Vagina (tissue), 2 donors: Measurements from ENCODE around the gene IPMK. TPM values are rescaled to one million over a fixed set of nuclear protein-coding genes. Genes with fewer than 3 reads are reported as not detected.
"Not testable (repeated sequence)": the region's sequence is repeated elsewhere in the genome, so short reads cannot be mapped to it uniquely, and the experiment has no call there.

ENCODE experiments used
- DNase-seq, 2 donors: peaks; one replicate each; pipeline ENCODE4 v3.0.0-alpha.2; 2017; ENCODE audit errors: extremely low spot score in 2 of 2
- H3K27ac ChIP-seq: fragments of 200-600 bp; sonication (generic); one replicate; pipeline ENCODE4 v1.5.1; 2019
- H3K27me3 ChIP-seq: fragments of 200-600 bp; sonication (generic); one replicate; pipeline ENCODE4 v1.5.1; 2019
- H3K36me3 ChIP-seq, 2 donors: fragments of 200-600 bp; sonication (generic); one replicate each; pipeline ENCODE4 v1.5.1; 2017 to 2019
- H3K4me1 ChIP-seq: fragments of 200-600 bp; sonication (generic); one replicate; pipeline ENCODE4 v1.5.1; 2019
- H3K4me3 ChIP-seq, 2 donors: fragments of 200-600 bp; sonication (generic); 1 replicate in 1 of 2; 2 replicates in 1 of 2; pipeline ENCODE4 v1.5.1; 2016 to 2019
- H3K9me3 ChIP-seq: fragments of 200-600 bp; sonication (generic); one replicate; pipeline ENCODE4 v1.5.1; 2019
- POLR2A ChIP-seq, 2 donors: fragments of 450-650 bp; IDR thresholded peaks; one replicate each; pipeline ENCODE4 v1.6.1; 2017; ENCODE audit warnings: antibody characterized with exemption in 2 of 2, mild to moderate bottlenecking in 2 of 2, moderate library complexity in 2 of 2
- POLR2AphosphoS5 ChIP-seq, 2 donors: sonication (generic); formaldehyde crosslinking; IDR thresholded peaks; one replicate each; pipeline ENCODE4 v1.9.0; 2017; ENCODE audit warnings: antibody characterized with exemption in 2 of 2, mild to moderate bottlenecking in 2 of 2, low read depth in 1 of 2; ENCODE audit not compliant: insufficient read depth in 1 of 2
- intact Hi-C: fragments of 100-400 bp; cut with DNase I; formaldehyde crosslinking; loops from one replicate; pipeline ENCODE4 v1.15.1; 2023
- total RNA-seq: library from RNA; depleted of rRNA; stranded (reverse); fragments of >200 nt; gene quantifications from one replicate; pipeline ENCODE4 v1.2.3, GENCODE V29; 2016
- TF ChIP-seq, protein P1 (sequence below), 3 experiments: fragments of 450-650 bp in 2 of 3; fragments of 200-600 bp in 1 of 3; sonication (generic) in 1 of 3; IDR thresholded peaks; one replicate each; pipeline ENCODE4 v1.5.1; 2017 to 2019; ENCODE audit warnings: antibody characterized with exemption in 3 of 3, mild to moderate bottlenecking in 2 of 3, moderate library complexity in 2 of 3

The IPMK gene
- total RNA-seq, 1 donor from 2014 or later, result 6.1 TPM

DNA sequence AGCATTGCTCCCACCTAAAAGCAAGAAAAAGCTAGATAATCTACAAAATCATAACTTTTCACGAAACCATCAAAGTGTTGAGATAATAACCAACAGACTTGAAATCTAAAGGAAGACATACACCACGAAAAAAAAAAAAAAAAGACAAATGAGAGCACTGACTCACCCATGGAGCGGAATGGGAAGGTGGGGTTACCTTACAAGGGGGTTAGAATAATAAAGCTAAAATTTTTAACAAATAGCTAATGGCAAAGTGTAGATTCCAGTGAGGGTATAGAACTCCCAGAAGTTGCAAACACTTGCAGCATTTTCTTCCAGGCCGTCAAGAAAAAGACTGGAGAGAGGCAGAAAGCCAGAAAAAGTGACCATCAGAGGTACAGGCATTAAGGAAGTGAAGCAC lies 27.2 kb downstream of the IPMK start:
- Histone ChIP-seq H3K27me3 (no peaks in the 10 kb centered on the region), H3K4me3 (no peak overlapping the region), H3K9me3 (no peaks in the 10 kb centered on the region), H3K4me1 (no peaks in the 10 kb centered on the region), H3K27ac (no peak overlapping the region), H3K36me3 (peaks cover 0 to 13% of the 10 kb centered on the region in 2 donors)
- DNase-seq, result no peak
- intact Hi-C loops, result no loop called here
- TF ChIP-seq POLR2A (IDR thresholded peaks at IDR 0.05) (no peak), POLR2AphosphoS5 (IDR thresholded peaks at IDR 0.05; ENCODE audit: insufficient read depth in 1 of 2, low read depth in 1 of 2) (no peak)
- TF ChIP-seq, protein P1, sequence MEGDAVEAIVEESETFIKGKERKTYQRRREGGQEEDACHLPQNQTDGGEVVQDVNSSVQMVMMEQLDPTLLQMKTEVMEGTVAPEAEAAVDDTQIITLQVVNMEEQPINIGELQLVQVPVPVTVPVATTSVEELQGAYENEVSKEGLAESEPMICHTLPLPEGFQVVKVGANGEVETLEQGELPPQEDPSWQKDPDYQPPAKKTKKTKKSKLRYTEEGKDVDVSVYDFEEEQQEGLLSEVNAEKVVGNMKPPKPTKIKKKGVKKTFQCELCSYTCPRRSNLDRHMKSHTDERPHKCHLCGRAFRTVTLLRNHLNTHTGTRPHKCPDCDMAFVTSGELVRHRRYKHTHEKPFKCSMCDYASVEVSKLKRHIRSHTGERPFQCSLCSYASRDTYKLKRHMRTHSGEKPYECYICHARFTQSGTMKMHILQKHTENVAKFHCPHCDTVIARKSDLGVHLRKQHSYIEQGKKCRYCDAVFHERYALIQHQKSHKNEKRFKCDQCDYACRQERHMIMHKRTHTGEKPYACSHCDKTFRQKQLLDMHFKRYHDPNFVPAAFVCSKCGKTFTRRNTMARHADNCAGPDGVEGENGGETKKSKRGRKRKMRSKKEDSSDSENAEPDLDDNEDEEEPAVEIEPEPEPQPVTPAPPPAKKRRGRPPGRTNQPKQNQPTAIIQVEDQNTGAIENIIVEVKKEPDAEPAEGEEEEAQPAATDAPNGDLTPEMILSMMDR (IDR thresholded peaks at IDR 0.05), result no peak

DNA sequence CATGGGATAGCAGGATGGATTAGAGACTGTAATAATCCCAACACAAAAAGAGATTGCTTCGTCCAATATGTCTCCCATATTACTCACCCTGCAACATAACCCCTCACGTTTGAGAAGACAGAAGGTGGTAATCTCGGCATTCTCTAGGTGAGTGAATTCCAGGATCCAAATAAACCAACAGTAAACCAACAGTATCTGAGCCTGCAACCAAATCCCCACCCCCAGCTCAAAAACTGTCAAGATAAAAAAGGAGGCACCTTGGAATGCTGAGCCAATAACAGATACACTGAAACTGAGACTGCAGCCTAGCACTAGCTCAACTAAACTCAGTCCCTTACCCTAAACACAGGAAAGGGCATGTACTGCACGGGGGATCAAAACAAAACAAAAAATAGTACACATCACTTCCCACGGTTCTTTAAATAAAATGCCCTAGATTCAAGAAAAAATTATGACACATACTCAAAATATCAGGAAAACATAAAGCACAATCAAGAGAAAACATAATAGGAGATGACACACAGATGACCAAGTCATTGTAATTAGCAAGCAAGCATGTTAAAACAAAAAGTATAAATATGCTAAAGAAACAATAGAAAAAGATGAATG lies 28.0 kb downstream of the IPMK start:
- no peak overlapping the region for H3K27ac ChIP-seq
- H3K4me1 ChIP-seq, result no peaks in the 10 kb centered on the region
- intact Hi-C loops, result no loop called here
- no peaks in the 10 kb centered on the region for H3K27me3 ChIP-seq
- no peak for TF ChIP-seq POLR2AphosphoS5 (IDR thresholded peaks at IDR 0.05; ENCODE audit: insufficient read depth in 1 of 2, low read depth in 1 of 2)
- TF ChIP-seq, protein P1 (IDR thresholded peaks at IDR 0.05), result no peak
- no peak for TF ChIP-seq POLR2A (IDR thresholded peaks at IDR 0.05)
- H3K4me3 ChIP-seq, result no peak overlapping the region
- DNase-seq, result no peak
- peaks cover 0 to 13% of the 10 kb centered on the region in 2 donors for H3K36me3 ChIP-seq
- no peaks in the 10 kb centered on the region for H3K9me3 ChIP-seq

DNA sequence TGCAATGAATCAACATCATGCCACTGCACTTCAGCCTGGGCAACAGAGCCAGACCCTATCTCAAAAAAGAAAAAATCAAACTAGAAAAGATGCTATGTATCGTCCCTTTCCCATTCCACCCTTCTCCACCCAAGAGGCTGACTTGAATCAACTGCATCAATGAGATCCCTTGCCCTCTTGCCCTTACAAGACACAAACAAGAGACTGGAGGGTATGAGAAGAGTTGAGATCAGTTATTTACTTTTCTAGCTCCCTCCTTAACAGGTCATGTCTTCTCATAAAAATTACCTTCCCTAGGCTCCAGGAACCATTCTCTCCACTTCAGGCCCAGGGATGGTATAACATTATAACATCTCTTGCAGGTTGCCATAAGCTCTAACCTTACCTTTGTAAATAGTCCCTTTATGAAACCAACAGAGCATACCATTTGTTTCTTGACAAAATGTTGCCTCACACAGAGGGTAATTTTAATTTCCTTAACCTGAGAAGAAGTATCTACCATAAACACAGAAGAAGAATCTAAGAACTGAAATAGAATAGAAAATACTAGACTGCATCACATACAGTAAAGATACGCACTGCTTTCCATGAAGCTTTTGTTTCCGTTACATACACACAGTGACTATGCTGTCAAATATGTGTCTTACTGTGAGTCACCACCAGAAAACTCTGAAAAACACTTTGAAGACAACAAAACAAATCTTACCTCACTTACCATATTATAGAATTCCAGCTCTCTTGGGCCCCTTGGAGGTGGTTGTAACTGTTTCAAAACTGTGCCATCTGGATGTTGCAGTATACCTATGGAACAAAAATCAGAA lies 30.5 kb downstream of the IPMK start:
- Histone ChIP-seq H3K4me3 (no peak overlapping the region), H3K27me3 (no peaks in the 10 kb centered on the region), H3K27ac (no peak overlapping the region), H3K36me3 (peaks cover 0 to 13% of the 10 kb centered on the region in 2 donors), H3K9me3 (no peaks in the 10 kb centered on the region), H3K4me1 (no peaks in the 10 kb centered on the region)
- TF ChIP-seq POLR2AphosphoS5 (IDR thresholded peaks at IDR 0.05; ENCODE audit: insufficient read depth in 1 of 2, low read depth in 1 of 2) (no peak), POLR2A (IDR thresholded peaks at IDR 0.05) (no peak)
- TF ChIP-seq, protein P1 (IDR thresholded peaks at IDR 0.05), result no peak
- intact Hi-C loops, result no loop called here
- no peak for DNase-seq

DNA sequence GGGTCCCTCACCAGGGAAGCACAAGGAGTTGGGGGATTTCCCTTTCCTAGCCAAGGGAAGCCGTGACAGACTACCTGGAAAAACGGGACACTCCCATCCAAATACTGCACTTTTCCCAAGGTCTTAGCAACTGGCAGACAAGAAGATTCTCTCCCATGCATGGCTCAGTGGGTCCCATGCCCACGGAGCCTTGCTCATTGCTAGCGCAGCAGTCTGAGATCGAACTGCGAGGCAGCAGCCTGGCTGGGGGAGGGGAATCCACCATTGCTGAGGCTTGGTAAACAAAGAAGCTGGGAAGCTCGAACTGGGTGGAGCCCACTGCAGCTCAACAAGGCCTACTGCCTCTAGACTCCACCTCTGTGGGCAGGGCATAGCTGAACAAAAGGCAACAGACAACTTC lies 37.8 kb downstream of the IPMK start:
- intact Hi-C loops, H3K4me1 ChIP-seq, H3K27ac ChIP-seq, H3K4me3 ChIP-seq, H3K9me3 ChIP-seq, DNase-seq, H3K36me3 ChIP-seq, H3K27me3 ChIP-seq: not testable (repeated sequence)

DNA sequence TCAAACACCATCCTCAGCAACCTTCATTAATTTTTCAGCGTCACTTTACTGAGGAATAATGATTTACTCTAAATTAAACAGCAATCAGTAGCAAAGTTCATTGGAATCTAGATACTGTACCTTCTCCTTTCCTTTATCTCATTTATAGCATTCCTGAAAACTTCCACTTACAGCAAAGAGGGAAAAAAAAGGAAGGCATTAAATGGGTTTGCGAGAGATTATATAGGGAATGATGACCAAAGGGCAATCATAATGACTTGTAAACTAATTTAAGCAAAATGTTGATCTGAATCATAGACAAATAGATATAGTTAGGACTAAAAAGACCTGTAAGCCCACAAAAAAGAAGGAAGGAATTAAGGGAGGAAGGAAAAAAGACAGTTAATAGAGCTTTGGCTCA lies 42.0 kb downstream of the IPMK start:
- H3K4me1 ChIP-seq, result no peaks in the 10 kb centered on the region
- TF ChIP-seq, protein P1 (IDR thresholded peaks at IDR 0.05), result no peak
- no peak for TF ChIP-seq POLR2AphosphoS5 (IDR thresholded peaks at IDR 0.05; ENCODE audit: insufficient read depth in 1 of 2, low read depth in 1 of 2)
- no peak for TF ChIP-seq POLR2A (IDR thresholded peaks at IDR 0.05)
- H3K36me3 ChIP-seq, result peaks cover 0 to 6% of the 10 kb centered on the region in 2 donors
- intact Hi-C loops, result no loop called here
- H3K4me3 ChIP-seq, result no peak overlapping the region
- DNase-seq, result no peak
- no peaks in the 10 kb centered on the region for H3K9me3 ChIP-seq
- H3K27ac ChIP-seq, result no peak overlapping the region
- H3K27me3 ChIP-seq, result no peaks in the 10 kb centered on the region
